ENCODE data around the gene RPS6KA1.
A peak's percentile ranks its signal among the peaks of the same experiment; 100 is the strongest.

The RPS6KA1 gene

GRCh38 chr1:26533951-26534509 is 4.5 kb downstream of the RPS6KA1 start:
- no peak for DNase-seq (ENCODE audit: low spot score)

- no peak for DNase-seq (ENCODE audit: low spot score)
Observed at GRCh38 chr1:26535201-26535600, 5.6 kb downstream of the RPS6KA1 start.

- no peak for DNase-seq (ENCODE audit: low spot score)
Observed at GRCh38 chr1:26536081-26536480, 6.5 kb downstream of the RPS6KA1 start.

GRCh38 chr1:26536521-26536920 is 7.0 kb downstream of the RPS6KA1 start:
- DNase-seq (ENCODE audit: low spot score), result no peak

- peak; percentile 28 for DNase-seq (ENCODE audit: low spot score)
Observed at GRCh38 chr1:26537951-26538352, 8.4 kb downstream of the RPS6KA1 start.

- DNase-seq (ENCODE audit: low spot score), result peak; percentile 51
Observed at GRCh38 chr1:26538480-26539412, 9.2 kb downstream of the RPS6KA1 start.

- no peak for DNase-seq (ENCODE audit: low spot score)
Observed at GRCh38 chr1:26539722-26540121, 10.2 kb downstream of the RPS6KA1 start.

- DNase-seq (ENCODE audit: low spot score), result no peak
Observed at GRCh38 chr1:26540351-26540750, 10.8 kb downstream of the RPS6KA1 start.

- no peak for DNase-seq (ENCODE audit: low spot score)
Observed at GRCh38 chr1:26541431-26541815, 11.9 kb downstream of the RPS6KA1 start.

GRCh38 chr1:26541816-26542711 is 12.5 kb downstream of the RPS6KA1 start:
- DNase-seq (ENCODE audit: low spot score), result peak; percentile 16

- no peak for DNase-seq (ENCODE audit: low spot score)
Observed at GRCh38 chr1:26542771-26543451, 13.3 kb downstream of the RPS6KA1 start.

GRCh38 chr1:26543462-26543861 is 13.9 kb downstream of the RPS6KA1 start:
- no peak for DNase-seq (ENCODE audit: low spot score)

- DNase-seq (ENCODE audit: low spot score), result no peak
Observed at GRCh38 chr1:26544126-26544525, 14.6 kb downstream of the RPS6KA1 start.

GRCh38 chr1:26545969-26546323 is 16.4 kb downstream of the RPS6KA1 start:
- DNase-seq (ENCODE audit: low spot score), result no peak

GRCh38 chr1:26546375-26546774 is 16.8 kb downstream of the RPS6KA1 start:
- DNase-seq (ENCODE audit: low spot score), result no peak

- no peak for DNase-seq (ENCODE audit: low spot score)
Observed at GRCh38 chr1:26546819-26547218, 17.3 kb downstream of the RPS6KA1 start.

- DNase-seq (ENCODE audit: low spot score), result no peak
Observed at GRCh38 chr1:26548841-26549240, 19.3 kb downstream of the RPS6KA1 start.

GRCh38 chr1:26550946-26551345 is 21.4 kb downstream of the RPS6KA1 start:
- DNase-seq (ENCODE audit: low spot score), result no peak

GRCh38 chr1:26552720-26553119 is 23.2 kb downstream of the RPS6KA1 start:
- no peak for DNase-seq (ENCODE audit: low spot score)

- no peak for DNase-seq (ENCODE audit: low spot score)
Observed at GRCh38 chr1:26553942-26554682, 24.6 kb downstream of the RPS6KA1 start.

- peak; percentile 32 for DNase-seq (ENCODE audit: low spot score)
Observed at GRCh38 chr1:26554781-26555180, 25.2 kb downstream of the RPS6KA1 start.

Data from COLO829 (cell line).